Stomach smooth muscle (tissue), 2 donors: ENCODE results near the gene ADRA2C.

Source experiments
- H3K27ac ChIP-seq: one replicate; pipeline ENCODE4 v1.7.0; 2013; ENCODE audit warnings: mild to moderate bottlenecking, low read length, inconsistent platforms
- H3K27me3 ChIP-seq, 2 donors: one replicate each; pipeline ENCODE4 v1.7.0; 2013; ENCODE audit warnings: low read length in 2 of 2; ENCODE audit not compliant: insufficient read depth in 2 of 2, control insufficient read depth in 1 of 2
- H3K36me3 ChIP-seq, 2 donors: one replicate each; pipeline ENCODE4 v1.7.0; 2013; ENCODE audit warnings: low read length in 2 of 2; ENCODE audit not compliant: control insufficient read depth in 2 of 2, insufficient read depth in 2 of 2
- H3K4me1 ChIP-seq: one replicate; pipeline ENCODE4 v1.7.0; 2013; ENCODE audit warnings: low read length; ENCODE audit not compliant: control insufficient read depth, insufficient read depth
- H3K4me3 ChIP-seq, 2 donors: one replicate each; pipeline ENCODE4 v1.7.0; 2013; ENCODE audit warnings: low read length in 2 of 2
- H3K9ac ChIP-seq, 2 donors: one replicate each; pipeline ENCODE4 v1.7.0; 2013; ENCODE audit warnings: low read length in 2 of 2, mild to moderate bottlenecking in 1 of 2
- H3K9me3 ChIP-seq, 2 donors: one replicate each; pipeline ENCODE4 v1.7.0; 2013; ENCODE audit warnings: low read length in 2 of 2; ENCODE audit not compliant: control insufficient read depth in 2 of 2
- donor health status: healthy.
- donor health status: Pancreatic carcinoma.

The ADRA2C gene

GRCh38 chr4:3766036-3766784 is at the start of gene ADRA2C:
Gene ADRA2C, plus strand, starts transcription at chr4:3766385. Its CDS starts 222 bp downstream, at chr4:3766607.
- Histone ChIP-seq H3K9ac (no peak within 1 kb of the TSS), H3K36me3 (no peaks in the 10 kb centered on the region), H3K4me3 (peak within 1 kb of the TSS; percentile 59 to 73), H3K27ac (no peak within 1 kb of the TSS), H3K27me3 (peaks cover 31 to 40% of the 10 kb centered on the region in 2 donors), H3K9me3 (no peaks in the 10 kb centered on the region), H3K4me1 (peaks cover 20% of the 10 kb centered on the region)

GRCh38 chr4:3716631-3717235 is 49.5 kb upstream of the ADRA2C start:
- Histone ChIP-seq H3K9me3 (peaks cover 8 to 9% of the 10 kb centered on the region in 2 donors), H3K27me3 (peaks cover 4 to 19% of the 10 kb centered on the region in 2 donors), H3K27ac (no peak overlapping the region), H3K36me3 (no peaks in the 10 kb centered on the region), H3K4me3 (no peak overlapping the region), H3K9ac (no peak overlapping the region), H3K4me1 (no peaks in the 10 kb centered on the region)

- H3K4me1 ChIP-seq, result no peaks in the 10 kb centered on the region
- no peak overlapping the region for H3K4me3 ChIP-seq
- H3K27ac ChIP-seq, result no peak overlapping the region
- H3K9me3 ChIP-seq, result peaks cover 8 to 9% of the 10 kb centered on the region in 2 donors
- no peaks in the 10 kb centered on the region for H3K36me3 ChIP-seq
- H3K9ac ChIP-seq, result no peak overlapping the region
- peaks cover 4 to 21% of the 10 kb centered on the region in 2 donors for H3K27me3 ChIP-seq
Measured at GRCh38 chr4:3717241-3717640, 48.9 kb upstream of the ADRA2C start.

GRCh38 chr4:3718462-3718861 is 47.7 kb upstream of the ADRA2C start:
- no peaks in the 10 kb centered on the region for H3K36me3 ChIP-seq
- H3K4me3 ChIP-seq, result no peak overlapping the region
- H3K9ac ChIP-seq, result no peak overlapping the region
- H3K4me1 ChIP-seq, result no peaks in the 10 kb centered on the region
- H3K27ac ChIP-seq, result no peak overlapping the region
- H3K9me3 ChIP-seq, result peaks cover 8 to 15% of the 10 kb centered on the region in 2 donors
- H3K27me3 ChIP-seq, result peaks cover 16 to 22% of the 10 kb centered on the region in 2 donors

GRCh38 chr4:3719191-3719590 is 47.0 kb upstream of the ADRA2C start:
- peaks cover 21 to 24% of the 10 kb centered on the region in 2 donors for H3K27me3 ChIP-seq

GRCh38 chr4:3719836-3720235 is 46.3 kb upstream of the ADRA2C start:
- Histone ChIP-seq H3K4me1 (no peaks in the 10 kb centered on the region), H3K36me3 (no peaks in the 10 kb centered on the region), H3K9me3 (peaks cover 8 to 15% of the 10 kb centered on the region in 2 donors), H3K27ac (no peak overlapping the region), H3K9ac (no peak overlapping the region), H3K27me3 (peaks cover 24 to 27% of the 10 kb centered on the region in 2 donors), H3K4me3 (no peak overlapping the region)

More at GRCh38 chr4:3719191-3719590, 47.0 kb upstream of the ADRA2C start:
- Histone ChIP-seq H3K4me1 (no peaks in the 10 kb centered on the region), H3K9ac (no peak overlapping the region), H3K36me3 (no peaks in the 10 kb centered on the region), H3K27ac (no peak overlapping the region), H3K9me3 (peaks cover 8 to 15% of the 10 kb centered on the region in 2 donors), H3K4me3 (no peak overlapping the region)

- H3K27me3 ChIP-seq, result peaks cover 29 to 33% of the 10 kb centered on the region in 2 donors
- H3K36me3 ChIP-seq, result no peaks in the 10 kb centered on the region
- no peak overlapping the region for H3K9ac ChIP-seq
- no peak overlapping the region for H3K27ac ChIP-seq
- no peaks in the 10 kb centered on the region for H3K4me1 ChIP-seq
- H3K4me3 ChIP-seq, result no peak overlapping the region
- peaks cover 8 to 15% of the 10 kb centered on the region in 2 donors for H3K9me3 ChIP-seq
Measured at GRCh38 chr4:3720466-3720865, 45.7 kb upstream of the ADRA2C start.

GRCh38 chr4:3721186-3721585 is 45.0 kb upstream of the ADRA2C start:
- H3K4me3 ChIP-seq, result no peak overlapping the region
- H3K27ac ChIP-seq, result no peak overlapping the region
- H3K27me3 ChIP-seq, result peaks cover 29 to 36% of the 10 kb centered on the region in 2 donors
- H3K36me3 ChIP-seq, result no peaks in the 10 kb centered on the region
- H3K9ac ChIP-seq, result no peak overlapping the region
- peaks cover 8 to 15% of the 10 kb centered on the region in 2 donors for H3K9me3 ChIP-seq
- no peaks in the 10 kb centered on the region for H3K4me1 ChIP-seq

GRCh38 chr4:3721627-3722026 is 44.6 kb upstream of the ADRA2C start:
- Histone ChIP-seq H3K9ac (no peak overlapping the region), H3K4me1 (no peaks in the 10 kb centered on the region), H3K4me3 (no peak overlapping the region), H3K27ac (no peak overlapping the region), H3K36me3 (no peaks in the 10 kb centered on the region), H3K9me3 (peaks cover 8 to 15% of the 10 kb centered on the region in 2 donors), H3K27me3 (peaks cover 29 to 36% of the 10 kb centered on the region in 2 donors)

GRCh38 chr4:3722446-3723231 is 43.5 kb upstream of the ADRA2C start:
- peaks cover 30 to 36% of the 10 kb centered on the region in 2 donors for H3K27me3 ChIP-seq
- no peak overlapping the region for H3K27ac ChIP-seq
- no peaks in the 10 kb centered on the region for H3K36me3 ChIP-seq
- H3K4me1 ChIP-seq, result no peaks in the 10 kb centered on the region
- no peak overlapping the region for H3K9ac ChIP-seq
- peaks cover 8 to 15% of the 10 kb centered on the region in 2 donors for H3K9me3 ChIP-seq
- H3K4me3 ChIP-seq, result no peak overlapping the region
